Stomach (tissue), 9 donors: ENCODE data around the gene RAP2B. TPM values are rescaled to one million over a fixed set of nuclear protein-coding genes. Genes with fewer than 3 reads are reported as not detected.

Experiments used
- DNase-seq, 2 donors: peaks; one replicate each; pipeline versions ENCODE4 v3.0.0 to v3.0.0-alpha.2; 2013 to 2019
- H3K27ac ChIP-seq, 5 donors: fragments of 200-600 bp in 4 of 5; sonication (generic) in 4 of 5; one replicate each; pipeline ENCODE4 v1.5.1; 2013 to 2019; ENCODE audit warnings: mild to moderate bottlenecking in 1 of 5, moderate library complexity in 1 of 5
- H3K27me3 ChIP-seq, 3 donors: fragments of 200-600 bp; sonication (generic); one replicate each; pipeline ENCODE4 v1.5.1; 2017 to 2019; ENCODE audit warnings: mixed run types in 1 of 3
- H3K36me3 ChIP-seq, 4 donors: fragments of 200-600 bp; sonication (generic); 1 replicate in 3 of 4; 2 replicates in 1 of 4; pipeline ENCODE4 v1.5.1; 2016 to 2019
- H3K4me1 ChIP-seq, 4 donors: fragments of 200-600 bp; sonication (generic); one replicate each; pipeline ENCODE4 v1.5.1; 2016 to 2019
- H3K4me3 ChIP-seq, 4 donors: fragments of 200-600 bp; sonication (generic) in 3 of 4; one replicate each; pipeline ENCODE4 v1.5.1; 2016 to 2019; ENCODE audit warnings: mild to moderate bottlenecking in 1 of 4
- H3K9me3 ChIP-seq, 4 donors: fragments of 200-600 bp; sonication (generic); one replicate each; pipeline ENCODE4 v1.5.1; 2016 to 2019
- CTCF ChIP-seq, 7 experiments: fragments of 450-650 bp in 4 of 7; fragments of 200-600 bp in 3 of 7; sonication (generic) in 3 of 7; IDR thresholded peaks; one replicate each; pipeline ENCODE4 v1.5.1; 2016 to 2019; ENCODE audit warnings: antibody characterized with exemption in 7 of 7, control low read depth in 2 of 7, mild to moderate bottlenecking in 1 of 7
- EP300 ChIP-seq: sonication (generic); formaldehyde crosslinking; IDR thresholded peaks from one replicate; pipeline ENCODE4 v1.6.1; 2017; ENCODE audit warnings: antibody characterized with exemption
- POLR2A ChIP-seq, 4 donors: fragments of 450-650 bp; IDR thresholded peaks; one replicate each; pipeline ENCODE4 v1.6.1; 2016; ENCODE audit warnings: antibody characterized with exemption in 4 of 4, control low read depth in 2 of 4, mild to moderate bottlenecking in 1 of 4, moderate library complexity in 1 of 4
- POLR2AphosphoS5 ChIP-seq, 3 donors: sonication (generic); formaldehyde crosslinking; IDR thresholded peaks; one replicate each; pipeline ENCODE4 v1.6.1; 2016; ENCODE audit warnings: antibody characterized with exemption in 3 of 3
- WGBS, 5 donors: extraction: QIAGEN DNeasy Blood & Tissue Kit in 3 of 5; methylation state at CpG; one replicate each; pipeline versions ENCODE4 v1.1.5 to v1.1.7; 2013 to 2018; 5-methylcytosine and 5-hydroxymethylcytosine counted together
- intact Hi-C: fragments of 100-400 bp; cut with DNase I; formaldehyde crosslinking; loops from one replicate; pipeline ENCODE4 v1.15.1; 2023; ENCODE audit warnings: low total_unique reads
- polyA plus RNA-seq, 3 donors: library from polyadenylated mRNA; stranded (reverse); fragments of 200-250 nt; gene quantifications; one replicate each; pipeline ENCODE4 v1.2.3, GENCODE V29; 2013
- total RNA-seq, 5 donors: library from RNA; depleted of rRNA; stranded (reverse); fragments of >200 nt; gene quantifications; one replicate each; pipeline versions ENCODE4 v1.1.0 to v1.2.3, GENCODE V29; 2014 to 2016
- donor health status: healthy with polysubstance abuse.
- donor health status: Bipolar disorder and iron deficiency.
- donor health status: healthy.

Gene RAP2B
- total and polyA plus RNA-seq, 8 donors = 1.2 to 30.7 (median 11.0) TPM

GRCh38 chr3:153137626-153138025 is 24.4 kb upstream of the RAP2B start:
- intact Hi-C loops = no loop called here
- H3K9me3 ChIP-seq = no peaks in the 10 kb centered on the region
- H3K4me1 ChIP-seq = peaks cover 0 to 19% (median 0%) of the 10 kb centered on the region in 4 donors
- H3K27ac ChIP-seq = peak overlapping the region in 4 of 5 donors; percentile 21 to 84 (median 74)
- no peaks in the 10 kb centered on the region for H3K27me3 ChIP-seq
- H3K4me3 ChIP-seq = no peak overlapping the region
- H3K36me3 ChIP-seq = no peaks in the 10 kb centered on the region
- WGBS, 5 donors = 83 to 97% (median 87%) methylated on average over 2 of the region's 2 CpGs
- no peak for TF ChIP-seq CTCF (IDR thresholded peaks at IDR 0.05)
- no peak for TF ChIP-seq POLR2A (IDR thresholded peaks at IDR 0.05)
- TF ChIP-seq POLR2AphosphoS5 (IDR thresholded peaks at IDR 0.05) = no peak
- TF ChIP-seq EP300 = no peak
- DNase-seq = no peak

- Histone ChIP-seq H3K27me3 (no peaks in the 10 kb centered on the region), H3K4me1 (peaks cover 0 to 19% (median 0%) of the 10 kb centered on the region in 4 donors), H3K36me3 (no peaks in the 10 kb centered on the region), H3K27ac (peak overlapping the region; percentile 21 to 84 (median 67)), H3K4me3 (no peak overlapping the region), H3K9me3 (no peaks in the 10 kb centered on the region)
- peak; percentile 70 to 90 for DNase-seq
- intact Hi-C loops = no loop called here
- TF ChIP-seq POLR2A (IDR thresholded peaks at IDR 0.05) (no peak), EP300 (no peak), POLR2AphosphoS5 (IDR thresholded peaks at IDR 0.05) (peak in 2 of 3 donors; percentile 32 to 89), CTCF (IDR thresholded peaks at IDR 0.05) (no peak)
- WGBS, 5 donors = 27 to 42% (median 31%) methylated on average over 5 of the region's 5 CpGs
Measured at GRCh38 chr3:153138276-153139210, 23.5 kb upstream of the RAP2B start.

GRCh38 chr3:153142961-153143360 is 19.1 kb upstream of the RAP2B start:
- 54 to 73% (median 68%) methylated on average over 1 of the region's 1 CpG for WGBS, 5 donors
- DNase-seq = no peak
- no peaks in the 10 kb centered on the region for H3K36me3 ChIP-seq
- H3K4me1 ChIP-seq = peaks cover 0 to 19% (median 0%) of the 10 kb centered on the region in 4 donors
- no peak overlapping the region for H3K4me3 ChIP-seq
- no peak overlapping the region for H3K27ac ChIP-seq
- TF ChIP-seq POLR2AphosphoS5 (IDR thresholded peaks at IDR 0.05) (no peak), POLR2A (IDR thresholded peaks at IDR 0.05) (no peak), CTCF (IDR thresholded peaks at IDR 0.05) (no peak), EP300 (no peak)
- intact Hi-C loops = no loop called here
- H3K27me3 ChIP-seq = no peaks in the 10 kb centered on the region
- H3K9me3 ChIP-seq = no peaks in the 10 kb centered on the region

- TF ChIP-seq CTCF (IDR thresholded peaks at IDR 0.05) = no peak
- TF ChIP-seq POLR2A (IDR thresholded peaks at IDR 0.05) = no peak
- no peak for TF ChIP-seq EP300
- no peak for TF ChIP-seq POLR2AphosphoS5 (IDR thresholded peaks at IDR 0.05)
- peaks cover 0 to 11% (median 0%) of the 10 kb centered on the region in 4 donors for H3K4me1 ChIP-seq
- intact Hi-C loops = no loop called here
Measured at GRCh38 chr3:153144071-153144470, 18.0 kb upstream of the RAP2B start.

More at GRCh38 chr3:153144071-153144470, 18.0 kb upstream of the RAP2B start:
- 79 to 90% (median 88%) methylated on average over 1 of the region's 1 CpG for WGBS, 5 donors
- H3K27me3 ChIP-seq = no peaks in the 10 kb centered on the region
- no peak overlapping the region for H3K27ac ChIP-seq
- no peaks in the 10 kb centered on the region for H3K36me3 ChIP-seq
- DNase-seq = no peak
- no peaks in the 10 kb centered on the region for H3K9me3 ChIP-seq
- H3K4me3 ChIP-seq = no peak overlapping the region
